ENCODE measurements around the gene CDC26.
"Not testable (repeated sequence)": the region's sequence is repeated elsewhere in the genome, so short reads cannot be mapped to it uniquely, and the experiment has no call there.

CDC26 gene

GRCh38 chr9:113275157-113276131, at the start of gene CDC26, which contains the start of gene PRPF4:
Gene CDC26 (minus strand): TSS chr9:113275572. CDS start chr9:113272507, 3,065 bp downstream.
Gene PRPF4 (plus strand): TSS chr9:113275658. CDS start chr9:113275744, 86 bp downstream.
- peak; percentile 96 for DNase-seq

GRCh38 chr9:113322671-113323070, 47.3 kb upstream of the CDC26 start:
- no peak for DNase-seq

GRCh38 chr9:113320051-113320450, 44.7 kb upstream of the CDC26 start:
- no peak for DNase-seq

GRCh38 chr9:113319054-113319453, 43.7 kb upstream of the CDC26 start:
- no peak for DNase-seq

GRCh38 chr9:113317777-113318176, 42.4 kb upstream of the CDC26 start:
- DNase-seq = no peak

- DNase-seq = no peak
Observed at GRCh38 chr9:113316030-113316429, 40.7 kb upstream of the CDC26 start.

GRCh38 chr9:113315231-113315630, 39.9 kb upstream of the CDC26 start:
- DNase-seq = no peak

- DNase-seq = no peak
Observed at GRCh38 chr9:113313261-113313660, 37.9 kb upstream of the CDC26 start.

- DNase-seq = no peak
Observed at GRCh38 chr9:113311961-113312360, 36.6 kb upstream of the CDC26 start.

GRCh38 chr9:113310538-113310937, 35.2 kb upstream of the CDC26 start:
- DNase-seq = no peak

GRCh38 chr9:113309204-113309813, 33.9 kb upstream of the CDC26 start:
- DNase-seq = no peak

- no peak for DNase-seq
Observed at GRCh38 chr9:113307396-113307975, 32.1 kb upstream of the CDC26 start.

GRCh38 chr9:113306566-113306965, 31.2 kb upstream of the CDC26 start:
- DNase-seq = no peak

- no peak for DNase-seq
Observed at GRCh38 chr9:113302792-113303418, 27.5 kb upstream of the CDC26 start, which contains the start of gene RNF183. Gene RNF183 (minus strand): TSS chr9:113303376. CDS start chr9:113298184, 5,192 bp downstream.

- no peak for DNase-seq
Observed at GRCh38 chr9:113301548-113301947, 26.2 kb upstream of the CDC26 start.

- DNase-seq = no peak
Observed at GRCh38 chr9:113299800-113300292, 24.5 kb upstream of the CDC26 start.

- peak; percentile 62 for DNase-seq
Observed at GRCh38 chr9:113298924-113299770, 23.8 kb upstream of the CDC26 start.

GRCh38 chr9:113298311-113298710, 22.9 kb upstream of the CDC26 start:
- no peak for DNase-seq

GRCh38 chr9:113296796-113297558, 21.6 kb upstream of the CDC26 start:
- no peak for DNase-seq

GRCh38 chr9:113296247-113296646, 20.9 kb upstream of the CDC26 start:
- DNase-seq = not testable (repeated sequence)

- no peak for DNase-seq
Observed at GRCh38 chr9:113293285-113293878, 18.0 kb upstream of the CDC26 start.

Measured in NCI-H2171 (cell line).